SK-N-SH treated with all-trans-retinoic acid at 6 μM for 48 hours (cell line): ENCODE data around the gene CHAF1B.

ENCODE experiments used
- PATZ1 ChIP-seq: fragments of 250-450 bp; sonication (Bioruptor Pico); IDR thresholded peaks from 2 replicates; pipeline ENCODE4 v1.8.0; 2020; ENCODE audit warnings: mild to moderate bottlenecking, moderate library complexity, borderline replicate concordance
- TOX ChIP-seq: fragments of 250-450 bp; sonication (Bioruptor Pico); IDR thresholded peaks from 2 replicates; pipeline ENCODE4 v1.8.0; 2021; ENCODE audit warnings: mild to moderate bottlenecking, moderate library complexity, borderline replicate concordance
- ZNF8 ChIP-seq: fragments of 450-650 bp; formaldehyde crosslinking; IDR thresholded peaks from 2 replicates; pipeline ENCODE4 v1.5.0; 2020; ENCODE audit warnings: mild to moderate bottlenecking, moderate library complexity
- TF ChIP-seq, protein P1 (sequence below): fragments of 250-450 bp; sonication (Bioruptor Pico); IDR thresholded peaks from 2 replicates; pipeline ENCODE4 v1.5.1; 2020; ENCODE audit warnings: low read depth, mild to moderate bottlenecking, moderate library complexity

DNA sequence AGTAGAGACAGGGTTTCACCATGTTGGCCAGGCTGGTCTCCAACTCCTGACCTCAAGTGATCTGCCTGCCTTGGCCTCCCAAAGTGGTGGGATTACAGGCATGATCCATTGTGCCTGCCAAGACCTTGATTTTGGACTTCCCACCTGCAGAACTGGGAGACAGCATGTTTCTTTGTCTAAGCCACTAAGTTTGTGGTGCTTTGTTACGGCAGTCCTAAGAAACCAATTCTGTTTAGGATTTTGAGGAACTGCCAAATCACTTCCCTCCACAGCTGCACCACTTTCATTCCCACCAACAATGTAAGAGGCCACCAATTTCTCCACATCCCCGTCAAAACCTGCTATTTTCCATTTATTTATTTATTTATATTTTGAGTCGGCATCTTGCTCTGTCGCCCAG lies 46.1 kb downstream of the CHAF1B start:
- no peak for TF ChIP-seq PATZ1 (CRISPR knock-in tag)
- no peak for TF ChIP-seq ZNF8 (CRISPR knock-in tag)
- TF ChIP-seq, protein P1, sequence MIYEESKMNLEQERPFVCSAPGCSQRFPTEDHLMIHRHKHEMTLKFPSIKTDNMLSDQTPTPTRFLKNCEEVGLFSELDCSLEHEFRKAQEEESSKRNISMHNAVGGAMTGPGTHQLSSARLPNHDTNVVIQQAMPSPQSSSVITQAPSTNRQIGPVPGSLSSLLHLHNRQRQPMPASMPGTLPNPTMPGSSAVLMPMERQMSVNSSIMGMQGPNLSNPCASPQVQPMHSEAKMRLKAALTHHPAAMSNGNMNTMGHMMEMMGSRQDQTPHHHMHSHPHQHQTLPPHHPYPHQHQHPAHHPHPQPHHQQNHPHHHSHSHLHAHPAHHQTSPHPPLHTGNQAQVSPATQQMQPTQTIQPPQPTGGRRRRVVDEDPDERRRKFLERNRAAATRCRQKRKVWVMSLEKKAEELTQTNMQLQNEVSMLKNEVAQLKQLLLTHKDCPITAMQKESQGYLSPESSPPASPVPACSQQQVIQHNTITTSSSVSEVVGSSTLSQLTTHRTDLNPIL (CRISPR knock-in tag): no peak
- TF ChIP-seq TOX (CRISPR knock-in tag): no peak
